Measurements from ENCODE around the gene STAMBPL1.

STAMBPL1 gene

GRCh38 chr10:88952647-88953111 lies 72.6 kb downstream of the STAMBPL1 start, which contains the start of gene ACTA2:
Gene ACTA2 (minus strand): TSS chr10:88952773. CDS start chr10:88948930, 3,843 bp downstream.
- TF ChIP-seq EZH2 (IDR thresholded peaks at IDR 0.05) (no peak), POLR2AphosphoS5 (IDR thresholded peaks at IDR 0.05; ENCODE audit: borderline replicate concordance, low read depth, low read length) (no peak), FOXP2 (optimal IDR thresholded peaks at IDR 0.05; ENCODE audit: control extremely low read depth, extremely low read length, insufficient read depth) (no peak)
- H3K9me3 ChIP-seq (ENCODE audit: low read depth, low read length): no peaks in the 10 kb centered on the region
- H3K27ac ChIP-seq: peak within 1 kb of the TSS; percentile 94
- no peaks in the 10 kb centered on the region for H3K36me3 ChIP-seq (ENCODE audit: insufficient read depth, low read length)
- no peak for DNase-seq (ENCODE audit: low read depth, low spot score)
- no peak within 1 kb of the TSS for H3K9ac ChIP-seq (ENCODE audit: insufficient read length)
- H3K4me3 ChIP-seq: peak within 1 kb of the TSS; percentile 52

GRCh38 chr10:88953662-88954061 lies 73.6 kb downstream of the STAMBPL1 start:
- no peaks in the 10 kb centered on the region for H3K36me3 ChIP-seq (ENCODE audit: insufficient read depth, low read length)
- H3K9me3 ChIP-seq (ENCODE audit: low read depth, low read length): no peaks in the 10 kb centered on the region
- no peak for DNase-seq (ENCODE audit: low read depth, low spot score)
- no peak overlapping the region for H3K9ac ChIP-seq (ENCODE audit: insufficient read length)
- H3K4me3 ChIP-seq: no peak overlapping the region
- TF ChIP-seq EZH2 (IDR thresholded peaks at IDR 0.05) (no peak), POLR2AphosphoS5 (IDR thresholded peaks at IDR 0.05; ENCODE audit: borderline replicate concordance, low read depth, low read length) (no peak), FOXP2 (optimal IDR thresholded peaks at IDR 0.05; ENCODE audit: control extremely low read depth, extremely low read length, insufficient read depth) (no peak)
- H3K27ac ChIP-seq: no peak overlapping the region

DNA sequence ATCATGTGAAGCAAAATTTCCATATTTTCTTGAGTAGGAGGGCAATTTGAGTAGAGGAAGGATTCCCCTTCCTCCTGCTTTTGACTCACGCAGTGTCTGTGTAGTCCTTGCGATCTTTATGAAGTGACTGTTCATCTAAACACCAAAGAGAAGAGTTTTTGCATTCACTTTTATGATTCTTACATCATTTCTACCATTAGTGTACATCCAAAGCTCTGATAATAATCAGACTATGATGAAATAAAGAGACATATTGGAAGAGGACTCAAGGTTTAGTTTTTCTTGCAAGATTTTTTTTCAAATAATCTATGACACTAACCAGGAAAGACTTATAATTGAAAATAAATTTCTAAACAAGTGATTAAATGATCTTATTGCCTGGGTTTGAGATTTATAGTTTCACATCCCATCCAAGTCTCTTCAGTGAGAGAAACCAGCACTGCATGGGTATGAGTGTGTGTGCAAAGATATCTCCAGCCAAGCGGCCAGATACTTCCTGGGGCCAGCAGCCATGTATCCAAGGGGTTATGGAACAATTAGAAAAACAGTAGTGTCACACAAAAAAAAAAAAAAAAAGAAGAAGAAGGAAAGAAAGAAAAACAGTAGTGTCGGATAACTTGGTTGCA lies 74.5 kb downstream of the STAMBPL1 start:
- Histone ChIP-seq H3K9me3 (ENCODE audit: low read depth, low read length) (no peaks in the 10 kb centered on the region), H3K9ac (ENCODE audit: insufficient read length) (no peak overlapping the region), H3K27ac (no peak overlapping the region), H3K36me3 (ENCODE audit: insufficient read depth, low read length) (no peaks in the 10 kb centered on the region), H3K4me3 (no peak overlapping the region)
- DNase-seq (ENCODE audit: low read depth, low spot score): no peak
- TF ChIP-seq EZH2 (IDR thresholded peaks at IDR 0.05) (no peak), POLR2AphosphoS5 (IDR thresholded peaks at IDR 0.05; ENCODE audit: borderline replicate concordance, low read depth, low read length) (no peak), FOXP2 (optimal IDR thresholded peaks at IDR 0.05; ENCODE audit: control extremely low read depth, extremely low read length, insufficient read depth) (no peak)

DNA sequence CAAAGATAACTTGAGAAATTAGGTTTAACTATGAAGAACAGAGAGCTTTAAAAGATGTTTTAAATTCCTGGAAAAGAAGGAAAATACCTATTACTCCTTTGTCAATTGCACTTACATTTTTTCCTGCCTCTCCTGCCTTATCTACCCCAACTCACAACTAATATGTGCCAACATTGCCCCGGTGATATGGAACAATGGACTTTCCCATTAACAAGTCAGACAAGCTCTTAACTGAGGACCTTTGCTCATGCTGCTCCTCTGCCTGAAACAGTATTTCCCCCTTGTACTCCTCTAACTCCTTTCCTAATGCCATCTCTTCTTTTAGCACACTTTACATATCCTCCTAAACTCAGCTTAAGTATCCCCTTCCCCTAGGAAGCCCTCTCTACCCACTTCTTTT lies 77.3 kb downstream of the STAMBPL1 start:
- H3K27ac ChIP-seq: no peak overlapping the region
- DNase-seq (ENCODE audit: low read depth, low spot score): no peak
- H3K9me3 ChIP-seq (ENCODE audit: low read depth, low read length): no peaks in the 10 kb centered on the region
- no peaks in the 10 kb centered on the region for H3K36me3 ChIP-seq (ENCODE audit: insufficient read depth, low read length)
- TF ChIP-seq EZH2 (IDR thresholded peaks at IDR 0.05): no peak
- no peak for TF ChIP-seq POLR2AphosphoS5 (IDR thresholded peaks at IDR 0.05; ENCODE audit: borderline replicate concordance, low read depth, low read length)
- TF ChIP-seq FOXP2 (optimal IDR thresholded peaks at IDR 0.05; ENCODE audit: control extremely low read depth, extremely low read length, insufficient read depth): no peak
- no peak overlapping the region for H3K4me3 ChIP-seq
- H3K9ac ChIP-seq (ENCODE audit: insufficient read length): no peak overlapping the region

DNA sequence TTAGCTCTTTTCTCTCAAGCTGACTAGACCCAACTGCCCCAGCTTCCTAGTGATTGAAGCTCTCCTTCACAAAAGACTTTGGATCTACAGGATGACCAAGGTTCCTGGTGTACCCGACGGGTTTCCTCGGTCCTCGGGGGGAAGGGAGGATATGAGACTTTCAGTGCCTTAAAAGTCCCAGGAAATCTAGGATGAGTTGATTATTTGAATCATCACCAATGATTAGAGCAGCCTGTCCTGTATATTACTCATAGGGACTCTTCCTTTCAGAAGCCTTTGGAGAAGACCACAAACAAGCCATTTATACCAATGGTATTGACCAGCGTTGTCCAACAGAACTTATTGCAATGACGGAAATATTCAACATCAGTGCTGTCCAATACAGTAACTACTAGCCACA lies 78.7 kb downstream of the STAMBPL1 start:
- H3K9ac ChIP-seq (ENCODE audit: insufficient read length): no peak overlapping the region
- H3K4me3 ChIP-seq: no peak overlapping the region
- H3K36me3 ChIP-seq (ENCODE audit: insufficient read depth, low read length): no peaks in the 10 kb centered on the region
- no peaks in the 10 kb centered on the region for H3K9me3 ChIP-seq (ENCODE audit: low read depth, low read length)
- no peak for TF ChIP-seq EZH2 (IDR thresholded peaks at IDR 0.05)
- TF ChIP-seq FOXP2 (optimal IDR thresholded peaks at IDR 0.05; ENCODE audit: control extremely low read depth, extremely low read length, insufficient read depth): no peak
- TF ChIP-seq POLR2AphosphoS5 (IDR thresholded peaks at IDR 0.05; ENCODE audit: borderline replicate concordance, low read depth, low read length): no peak
- no peak for DNase-seq (ENCODE audit: low read depth, low spot score)
- no peak overlapping the region for H3K27ac ChIP-seq

GRCh38 chr10:88960802-88961201 lies 80.8 kb downstream of the STAMBPL1 start:
- TF ChIP-seq FOXP2 (optimal IDR thresholded peaks at IDR 0.05; ENCODE audit: control extremely low read depth, extremely low read length, insufficient read depth) (no peak), EZH2 (IDR thresholded peaks at IDR 0.05) (no peak), POLR2AphosphoS5 (IDR thresholded peaks at IDR 0.05; ENCODE audit: borderline replicate concordance, low read depth, low read length) (no peak)
- H3K36me3 ChIP-seq (ENCODE audit: insufficient read depth, low read length): no peaks in the 10 kb centered on the region
- H3K9ac ChIP-seq (ENCODE audit: insufficient read length): no peak overlapping the region
- no peaks in the 10 kb centered on the region for H3K9me3 ChIP-seq (ENCODE audit: low read depth, low read length)
- no peak overlapping the region for H3K27ac ChIP-seq
- H3K4me3 ChIP-seq: no peak overlapping the region
- no peak for DNase-seq (ENCODE audit: low read depth, low spot score)

GRCh38 chr10:88961266-88961665 lies 81.2 kb downstream of the STAMBPL1 start:
- no peak for DNase-seq (ENCODE audit: low read depth, low spot score)
- Histone ChIP-seq H3K36me3 (ENCODE audit: insufficient read depth, low read length) (no peaks in the 10 kb centered on the region), H3K4me3 (no peak overlapping the region), H3K9me3 (ENCODE audit: low read depth, low read length) (no peaks in the 10 kb centered on the region), H3K27ac (no peak overlapping the region), H3K9ac (ENCODE audit: insufficient read length) (no peak overlapping the region)
- TF ChIP-seq POLR2AphosphoS5 (IDR thresholded peaks at IDR 0.05; ENCODE audit: borderline replicate concordance, low read depth, low read length) (no peak), EZH2 (IDR thresholded peaks at IDR 0.05) (no peak)

DNA sequence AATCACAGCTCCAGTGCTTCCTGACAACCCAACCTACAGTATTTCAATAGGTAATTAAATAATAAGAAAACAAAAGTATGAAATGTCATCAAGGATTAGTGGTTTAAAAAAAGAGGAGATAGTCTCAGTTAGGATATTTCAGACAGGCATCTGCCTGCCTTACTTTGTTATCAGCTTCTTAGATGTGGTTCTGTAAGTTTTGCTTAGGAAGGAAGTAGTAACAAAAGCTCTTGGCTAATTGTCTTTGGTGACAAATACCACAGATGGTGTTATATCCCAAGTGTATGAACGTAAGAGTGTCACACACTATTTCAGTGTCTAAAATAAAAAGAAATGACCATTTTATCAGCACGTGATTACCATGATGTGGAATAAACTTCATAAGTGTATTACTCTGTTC lies 82.3 kb downstream of the STAMBPL1 start:
- H3K36me3 ChIP-seq (ENCODE audit: insufficient read depth, low read length): no peaks in the 10 kb centered on the region
- DNase-seq (ENCODE audit: low read depth, low spot score): no peak
- H3K9me3 ChIP-seq (ENCODE audit: low read depth, low read length): no peaks in the 10 kb centered on the region
- H3K27ac ChIP-seq: no peak overlapping the region
- TF ChIP-seq FOXP2 (optimal IDR thresholded peaks at IDR 0.05; ENCODE audit: control extremely low read depth, extremely low read length, insufficient read depth) (no peak), POLR2AphosphoS5 (IDR thresholded peaks at IDR 0.05; ENCODE audit: borderline replicate concordance, low read depth, low read length) (no peak), EZH2 (IDR thresholded peaks at IDR 0.05) (no peak)
- H3K9ac ChIP-seq (ENCODE audit: insufficient read length): no peak overlapping the region
- no peak overlapping the region for H3K4me3 ChIP-seq

DNA sequence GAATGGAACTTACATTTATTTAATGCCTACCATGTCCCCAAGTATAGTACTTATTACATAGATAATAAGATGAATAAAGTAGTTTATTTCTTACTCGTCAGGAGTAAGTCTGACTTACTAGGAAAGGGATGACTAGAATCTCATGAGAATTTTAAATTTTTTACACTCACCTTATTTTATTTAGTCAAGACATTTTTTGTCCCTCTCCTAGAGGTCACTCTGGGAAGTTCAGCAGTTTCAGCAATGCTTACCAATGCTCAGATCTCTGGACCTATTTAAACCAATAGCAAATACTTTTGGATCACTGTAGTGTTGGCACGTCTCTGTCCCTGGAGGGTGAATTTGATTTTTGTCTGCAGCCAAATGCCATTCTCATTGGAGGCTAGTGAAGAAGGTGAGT lies 83.3 kb downstream of the STAMBPL1 start:
- H3K27ac ChIP-seq: no peak overlapping the region
- no peaks in the 10 kb centered on the region for H3K36me3 ChIP-seq (ENCODE audit: insufficient read depth, low read length)
- TF ChIP-seq EZH2 (IDR thresholded peaks at IDR 0.05): no peak
- TF ChIP-seq POLR2AphosphoS5 (IDR thresholded peaks at IDR 0.05; ENCODE audit: borderline replicate concordance, low read depth, low read length): no peak
- no peak for TF ChIP-seq FOXP2 (optimal IDR thresholded peaks at IDR 0.05; ENCODE audit: control extremely low read depth, extremely low read length, insufficient read depth)
- DNase-seq (ENCODE audit: low read depth, low spot score): no peak
- H3K4me3 ChIP-seq: no peak overlapping the region
- no peaks in the 10 kb centered on the region for H3K9me3 ChIP-seq (ENCODE audit: low read depth, low read length)
- H3K9ac ChIP-seq (ENCODE audit: insufficient read length): no peak overlapping the region

Measured in SK-N-MC (cell line).